ENCODE results near the gene GALNT12.

GALNT12 gene

GRCh38 chr9:98887918-98888510 is 80.5 kb downstream of the GALNT12 start:
- Histone ChIP-seq H3K4me1 (ENCODE audit: insufficient read depth, low read length) (no peaks in the 10 kb centered on the region), H3K9ac (ENCODE audit: low read depth, low read length) (no peak overlapping the region), H3K36me3 (ENCODE audit: insufficient read depth, low read length) (no peaks in the 10 kb centered on the region), H3K9me3 (ENCODE audit: control insufficient read depth, insufficient read depth, low read length) (no peaks in the 10 kb centered on the region)

- no peaks in the 10 kb centered on the region for H3K9me3 ChIP-seq (ENCODE audit: control insufficient read depth, insufficient read depth, low read length)
- no peaks in the 10 kb centered on the region for H3K4me1 ChIP-seq (ENCODE audit: insufficient read depth, low read length)
- no peaks in the 10 kb centered on the region for H3K36me3 ChIP-seq (ENCODE audit: insufficient read depth, low read length)
- no peak overlapping the region for H3K9ac ChIP-seq (ENCODE audit: low read depth, low read length)
Measured at GRCh38 chr9:98888801-98889421, 81.4 kb downstream of the GALNT12 start.

GRCh38 chr9:98890256-98890655 is 82.8 kb downstream of the GALNT12 start:
- Histone ChIP-seq H3K36me3 (ENCODE audit: insufficient read depth, low read length) (no peaks in the 10 kb centered on the region), H3K4me1 (ENCODE audit: insufficient read depth, low read length) (no peaks in the 10 kb centered on the region), H3K9ac (ENCODE audit: low read depth, low read length) (no peak overlapping the region), H3K9me3 (ENCODE audit: control insufficient read depth, insufficient read depth, low read length) (no peaks in the 10 kb centered on the region)

- no peaks in the 10 kb centered on the region for H3K4me1 ChIP-seq (ENCODE audit: insufficient read depth, low read length)
- H3K9me3 ChIP-seq (ENCODE audit: control insufficient read depth, insufficient read depth, low read length) = no peaks in the 10 kb centered on the region
- no peaks in the 10 kb centered on the region for H3K36me3 ChIP-seq (ENCODE audit: insufficient read depth, low read length)
- H3K9ac ChIP-seq (ENCODE audit: low read depth, low read length) = no peak overlapping the region
Measured at GRCh38 chr9:98892288-98892687, 84.8 kb downstream of the GALNT12 start.

GRCh38 chr9:98892690-98893089 is 85.2 kb downstream of the GALNT12 start:
- H3K9me3 ChIP-seq (ENCODE audit: control insufficient read depth, insufficient read depth, low read length) = no peaks in the 10 kb centered on the region
- no peak overlapping the region for H3K9ac ChIP-seq (ENCODE audit: low read depth, low read length)
- no peaks in the 10 kb centered on the region for H3K4me1 ChIP-seq (ENCODE audit: insufficient read depth, low read length)
- no peaks in the 10 kb centered on the region for H3K36me3 ChIP-seq (ENCODE audit: insufficient read depth, low read length)

- Histone ChIP-seq H3K4me1 (ENCODE audit: insufficient read depth, low read length) (no peaks in the 10 kb centered on the region), H3K9ac (ENCODE audit: low read depth, low read length) (no peak overlapping the region), H3K36me3 (ENCODE audit: insufficient read depth, low read length) (no peaks in the 10 kb centered on the region), H3K9me3 (ENCODE audit: control insufficient read depth, insufficient read depth, low read length) (no peaks in the 10 kb centered on the region)
Measured at GRCh38 chr9:98894171-98894570, 86.7 kb downstream of the GALNT12 start.

- no peak overlapping the region for H3K9ac ChIP-seq (ENCODE audit: low read depth, low read length)
- no peaks in the 10 kb centered on the region for H3K9me3 ChIP-seq (ENCODE audit: control insufficient read depth, insufficient read depth, low read length)
- H3K36me3 ChIP-seq (ENCODE audit: insufficient read depth, low read length) = no peaks in the 10 kb centered on the region
- no peaks in the 10 kb centered on the region for H3K4me1 ChIP-seq (ENCODE audit: insufficient read depth, low read length)
Measured at GRCh38 chr9:98894761-98895160, 87.3 kb downstream of the GALNT12 start.

GRCh38 chr9:98896632-98897031 is 89.2 kb downstream of the GALNT12 start:
- H3K9me3 ChIP-seq (ENCODE audit: control insufficient read depth, insufficient read depth, low read length) = no peaks in the 10 kb centered on the region
- H3K36me3 ChIP-seq (ENCODE audit: insufficient read depth, low read length) = no peaks in the 10 kb centered on the region
- H3K4me1 ChIP-seq (ENCODE audit: insufficient read depth, low read length) = no peaks in the 10 kb centered on the region
- H3K9ac ChIP-seq (ENCODE audit: low read depth, low read length) = no peak overlapping the region

GRCh38 chr9:98897745-98898144 is 90.3 kb downstream of the GALNT12 start:
- Histone ChIP-seq H3K36me3 (ENCODE audit: insufficient read depth, low read length) (no peaks in the 10 kb centered on the region), H3K4me1 (ENCODE audit: insufficient read depth, low read length) (no peaks in the 10 kb centered on the region), H3K9me3 (ENCODE audit: control insufficient read depth, insufficient read depth, low read length) (no peaks in the 10 kb centered on the region), H3K9ac (ENCODE audit: low read depth, low read length) (no peak overlapping the region)

- no peak overlapping the region for H3K9ac ChIP-seq (ENCODE audit: low read depth, low read length)
- no peaks in the 10 kb centered on the region for H3K36me3 ChIP-seq (ENCODE audit: insufficient read depth, low read length)
- H3K9me3 ChIP-seq (ENCODE audit: control insufficient read depth, insufficient read depth, low read length) = no peaks in the 10 kb centered on the region
- H3K4me1 ChIP-seq (ENCODE audit: insufficient read depth, low read length) = no peaks in the 10 kb centered on the region
Measured at GRCh38 chr9:98899408-98900056, 92.1 kb downstream of the GALNT12 start.
